IMR-90 (cell line): ENCODE data around the gene CSRP2. TPM values are rescaled to one million over a fixed set of nuclear protein-coding genes. Genes with fewer than 3 reads are reported as not detected.

Experiments
- ATAC-seq: fragments of 200-7000 bp; cut with Tn5 transposase; 2 replicates; pipeline ENCODE4 v1.9.1; 2020; ENCODE audit warnings: low read depth, mild to moderate bottlenecking, moderate library complexity
- BruUV-seq: library from RNA; stranded (reverse); fragments of 400-500 nt; replicated peaks from 2 replicates; lab custom pipeline; 2021; lab: Mats Ljungman, UMichigan
- CTCF ChIA-PET: fragments of 300-600 bp; formaldehyde crosslinking; extraction: SDS; loops from one replicate; lab custom pipeline; 2021; ENCODE audit warnings: antibody characterized with exemption; lab: Yijun Ruan, JAX
- POLR2A ChIA-PET: fragments of 300-600 bp; sonication (Branson Sonifier 250); formaldehyde crosslinking; loops from one replicate; lab custom pipeline; 2022; ENCODE audit warnings: antibody characterized with exemption; ENCODE audit not compliant: unreplicated experiment; lab: Charles Lee
- DNase-seq: peaks from one replicate; pipeline ENCODE4 v3.0.0; 2013
- H2AFZ ChIP-seq: replicated peaks from 2 replicates; pipeline ENCODE3; 2013; ENCODE audit warnings: low read length, mild to moderate bottlenecking; ENCODE audit not compliant: poor library complexity
- H2AK5ac ChIP-seq: 2 replicates; pipeline ENCODE4 v1.6.1; 2013; ENCODE audit warnings: low read depth, low read length, inconsistent platforms
- H2AK9ac ChIP-seq: replicated peaks from 2 replicates; pipeline ENCODE3; 2013; ENCODE audit warnings: mild to moderate bottlenecking, low read depth, low read length, moderate library complexity; ENCODE audit not compliant: poor library complexity
- H2BK120ac ChIP-seq: 2 replicates; pipeline ENCODE4 v1.6.1; 2013; ENCODE audit warnings: low read depth, low read length, inconsistent platforms
- H2BK15ac ChIP-seq: 3 replicates; pipeline ENCODE4 v1.6.1; 2013; ENCODE audit warnings: low read depth, low read length, inconsistent platforms
- H2BK20ac ChIP-seq: 2 replicates; pipeline ENCODE4 v1.6.1; 2013; ENCODE audit warnings: low read depth, mild to moderate bottlenecking, inconsistent platforms, low read length, moderate library complexity
- H2BK5ac ChIP-seq: 2 replicates; pipeline ENCODE4 v1.6.1; 2013; ENCODE audit warnings: mild to moderate bottlenecking, low read depth, low read length, inconsistent platforms; ENCODE audit not compliant: poor library complexity, severe bottlenecking
- H3K14ac ChIP-seq: replicated peaks from 2 replicates; pipeline ENCODE4 v1.6.1; 2013; ENCODE audit warnings: low read depth, low read length, inconsistent platforms
- H3K18ac ChIP-seq: 2 replicates; pipeline ENCODE4 v1.6.1; 2013; ENCODE audit warnings: low read depth, low read length, control low read depth
- H3K23ac ChIP-seq: 2 replicates; pipeline ENCODE4 v1.6.1; 2013; ENCODE audit warnings: low read depth, low read length, inconsistent platforms
- H3K27ac ChIP-seq: 2 replicates; pipeline ENCODE4 v1.5.1; 2013; ENCODE audit warnings: mild to moderate bottlenecking, control low read depth, low read length; ENCODE audit not compliant: insufficient read depth
- H3K27me3 ChIP-seq: 2 replicates; pipeline ENCODE4 v1.6.1; 2013; ENCODE audit warnings: low read length; ENCODE audit not compliant: control insufficient read depth, insufficient read depth
- H3K36me3 ChIP-seq: 2 replicates; pipeline ENCODE4 v1.6.1; 2013; ENCODE audit warnings: low read length, mixed read lengths; ENCODE audit not compliant: control insufficient read depth, insufficient read depth
- H3K4ac ChIP-seq: 2 replicates; pipeline ENCODE4 v1.6.1; 2013; ENCODE audit warnings: low read depth, low read length, inconsistent platforms
- H3K4me1 ChIP-seq: 2 replicates; pipeline ENCODE4 v1.6.1; 2013; ENCODE audit warnings: low read length, mixed read lengths; ENCODE audit not compliant: control insufficient read depth, insufficient read depth
- H3K4me2 ChIP-seq: 2 replicates; pipeline ENCODE4 v1.6.1; 2013; ENCODE audit warnings: low read depth, mild to moderate bottlenecking, control low read depth, low read length, moderate library complexity
- H3K4me3 ChIP-seq: 2 replicates; pipeline ENCODE4 v1.5.1; 2013; ENCODE audit warnings: low read depth, mild to moderate bottlenecking, control low read depth, low read length, moderate library complexity; ENCODE audit not compliant: insufficient read depth
- H3K56ac ChIP-seq: 2 replicates; pipeline ENCODE4 v1.6.1; 2013; ENCODE audit warnings: low read length, inconsistent platforms; ENCODE audit not compliant: insufficient read depth; ENCODE audit errors: extremely low read depth
- H3K79me1 ChIP-seq, 2 experiments: 2 replicates each; pipeline ENCODE4 v1.6.1; 2013; ENCODE audit warnings: low read length in 2 of 2, inconsistent platforms in 1 of 2, low read depth in 1 of 2
- H3K9ac ChIP-seq: 2 replicates; pipeline ENCODE4 v1.6.1; 2013; ENCODE audit warnings: low read depth, low read length, control low read depth
- H3K9me1 ChIP-seq: 2 replicates; pipeline ENCODE4 v1.6.1; 2013; ENCODE audit warnings: low read length, inconsistent platforms; ENCODE audit not compliant: insufficient read depth
- H3K9me3 ChIP-seq: 2 replicates; pipeline ENCODE4 v1.6.1; 2013; ENCODE audit warnings: low read length; ENCODE audit not compliant: control insufficient read depth, insufficient read depth
- H4K20me1 ChIP-seq: 2 replicates; pipeline ENCODE4 v1.6.1; 2013; ENCODE audit warnings: low read length, inconsistent platforms; ENCODE audit not compliant: insufficient read depth
- H4K5ac ChIP-seq: 2 replicates; pipeline ENCODE4 v1.6.1; 2013; ENCODE audit warnings: mild to moderate bottlenecking, low read depth, low read length, control low read depth
- H4K8ac ChIP-seq, 2 experiments: 2 replicates each; pipeline ENCODE4 v1.6.1; 2013; ENCODE audit warnings: low read depth in 2 of 2, low read length in 2 of 2, control low read depth in 1 of 2, inconsistent platforms in 1 of 2
- H4K91ac ChIP-seq: 2 replicates; pipeline ENCODE4 v1.6.1; 2013; ENCODE audit warnings: low read depth, low read length, inconsistent platforms; ENCODE audit not compliant: insufficient read depth
- ELK1 ChIP-seq: fragments of 150-350 bp; IDR thresholded peaks from 2 replicates; pipeline ENCODE4 v1.6.1; 2016; ENCODE audit warnings: low read depth, mild to moderate bottlenecking, low read length, moderate library complexity, borderline replicate concordance
- FOS ChIP-seq: fragments of 150-350 bp; IDR thresholded peaks from 2 replicates; pipeline ENCODE4 v1.6.1; 2016; ENCODE audit warnings: low read depth, low read length
- MAFK ChIP-seq: IDR thresholded peaks from 2 replicates; pipeline ENCODE4 v1.6.1; 2012; ENCODE audit warnings: low read depth, low read length, improper control_type of control experiment
- MXI1 ChIP-seq: IDR thresholded peaks from 2 replicates; pipeline ENCODE4 v1.6.1; 2012; ENCODE audit warnings: low read depth, mild to moderate bottlenecking, low read length, moderate library complexity, borderline replicate concordance
- POLR2A ChIP-seq: IDR thresholded peaks from 2 replicates; pipeline ENCODE4 v1.6.1; 2012; ENCODE audit warnings: mild to moderate bottlenecking, low read depth, low read length
- RAD21 ChIP-seq: IDR thresholded peaks from 2 replicates; pipeline ENCODE4 v1.6.1; 2012; ENCODE audit warnings: low read length, improper control_type of control experiment
- SMC3 ChIP-seq: fragments of 150-350 bp; IDR thresholded peaks from 2 replicates; pipeline ENCODE4 v1.6.1; 2016; ENCODE audit warnings: low read depth, mild to moderate bottlenecking, antibody characterized with exemption, low read length, moderate library complexity
- USF2 ChIP-seq: fragments of 150-350 bp; IDR thresholded peaks from 2 replicates; pipeline ENCODE4 v1.6.1; 2017; ENCODE audit warnings: mild to moderate bottlenecking, antibody characterized with exemption, low read length, low read depth
- WGBS, 2 experiments: methylation state at CpG; one replicate each; pipeline versions ENCODE4 v1.1.5 to v1.1.7; 2013; ENCODE audit warnings: missing lambda C conversion rate in 2 of 2; ENCODE audit not compliant: insufficient read length in 1 of 2; ENCODE audit errors: extremely low coverage in 2 of 2; 5-methylcytosine and 5-hydroxymethylcytosine counted together
- dilution Hi-C: fragments of 300-500 bp; cut with HindIII; formaldehyde crosslinking; loops from one replicate; pipeline ENCODE4 v1.14.3; 2018; ENCODE audit warnings: low sequenced_read_pairs; ENCODE audit not compliant: unreplicated experiment
- in situ Hi-C: fragments of 300-500 bp; cut with MboI; formaldehyde crosslinking; loops from 3 replicates; pipeline ENCODE4 v1.14.3; 2019; ENCODE audit warnings: low sequenced_read_pairs, inconsistent platforms, mixed read lengths
- intact Hi-C: fragments of 100-400 bp; cut with micrococcal nuclease; formaldehyde crosslinking; loops from 2 replicates; pipeline ENCODE4 v1.10.0; 2022
- polyA plus RNA-seq, 3 experiments: library from polyadenylated mRNA; depleted of rRNA; stranded (reverse); fragments of >200 nt; gene quantifications; 2 replicates each; pipeline ENCODE4 v1.2.3, GENCODE V29; 2012; ENCODE audit warnings: low replicate concordance in 1 of 3
- total RNA-seq: library from RNA; depleted of rRNA; stranded (reverse); fragments of >200 nt; gene quantifications from 2 replicates; pipeline ENCODE4 v1.2.3, GENCODE V29; 2012

The CSRP2 gene
- total and polyA plus RNA-seq, 2 of the 4 experiments (the other 2 are of a cell fraction): 156 to 179 TPM

- H3K79me1 ChIP-seq: peaks cover 30 to 71% of the 10 kb centered on the region in 2 experiments
- dilution Hi-C loops: no loop called here
- no peak overlapping the region for H2AFZ ChIP-seq
- no peak overlapping the region for H2BK5ac ChIP-seq
- H3K9me3 ChIP-seq: no peaks in the 10 kb centered on the region
- intact Hi-C loops: no loop called here
- BruUV-seq: no TSS peak
- peak overlapping the region; percentile 73; the same call in 1 of the 2 replicates for H2BK20ac ChIP-seq
- in situ Hi-C loops: no loop called here
- peaks cover 15% of the 10 kb centered on the region; the same call in 1 of the 2 replicates for H3K9me1 ChIP-seq
- peaks cover 8% of the 10 kb centered on the region for H3K36me3 ChIP-seq
- no peak overlapping the region for H3K4me2 ChIP-seq
- H3K4me1 ChIP-seq: peaks cover 17% of the 10 kb centered on the region
- no peak overlapping the region for H3K9ac ChIP-seq
- no peak for DNase-seq
- peak overlapping the region; percentile 25; the same call in 1 of the 2 replicates for H3K18ac ChIP-seq
- no peak overlapping the region for H2AK5ac ChIP-seq
- 0 out of 2 replicates have a peak overlapping the region, but pooled peaks have one; percentile 31 for H4K91ac ChIP-seq
- H2BK15ac ChIP-seq: no peak overlapping the region
- WGBS, 2 experiments: 87% methylated on average over 5 of the region's 8 CpGs; no CpG with 5 or more reads in 1 of the 2 experiments
- no peaks in the 10 kb centered on the region for H3K27me3 ChIP-seq
- no peak overlapping the region for H3K56ac ChIP-seq
- H2AK9ac ChIP-seq: no peak overlapping the region
- no peak for TF ChIP-seq MXI1
- no peak for TF ChIP-seq MAFK
- no peak for TF ChIP-seq USF2
- TF ChIP-seq ELK1: no peak
- TF ChIP-seq SMC3: no peak
- no peak for TF ChIP-seq POLR2A
- TF ChIP-seq RAD21: no peak
- no peak for TF ChIP-seq FOS
- no peak overlapping the region for H3K4me3 ChIP-seq
- 0 out of 2 replicates have a peak overlapping the region, but pooled peaks have one; percentile 13 for H3K27ac ChIP-seq
- POLR2A ChIA-PET: interaction anchor here (1.9 kb wide), 1 partner anchor 13 kb away, joined by 6 read pairs; the partner anchor contains the start of gene CSRP2
- peak overlapping the region; percentile 38; the same call in 1 of the 2 replicates for H2BK120ac ChIP-seq
- peaks cover 15% of the 10 kb centered on the region for H4K20me1 ChIP-seq
- no peak overlapping the region; the same call in 1 of the 2 replicates for H3K14ac ChIP-seq
- no peak overlapping the region for H4K5ac ChIP-seq
- no peak overlapping the region for H4K8ac ChIP-seq
- no peak for ATAC-seq
- CTCF ChIA-PET: interaction anchor here (0.6 to 1.0 kb wide), 2 partner anchors 12 to 104 kb away, joined by 3 read pairs; no protein-coding TSS in a partner anchor
- H3K23ac ChIP-seq: no peak overlapping the region
- peak overlapping the region; percentile 63; the same call in 1 of the 2 replicates for H3K4ac ChIP-seq
Observed at GRCh38 chr12:76866151-76866567, 12.7 kb downstream of the CSRP2 start.
